GM23338 (cell line): ENCODE measurements around the gene BCAR3. TPM values are rescaled to one million over a fixed set of nuclear protein-coding genes. Genes with fewer than 3 reads are reported as not detected.

ENCODE experiments used
- ATAC-seq: fragments of 200-7000 bp; cut with Tn5 transposase; 3 replicates; pipeline ENCODE4 v1.9.1; 2020
- DNase-seq: peaks from one replicate; pipeline ENCODE4 v3.0.0-alpha.2; 2015; ENCODE audit warnings: low spot score
- H2AFZ ChIP-seq: fragments of 200-600 bp; sonication (generic); 2 replicates; pipeline ENCODE4 v1.8.0; 2016; ENCODE audit warnings: antibody characterized with exemption, mild to moderate bottlenecking, moderate library complexity
- H3F3A ChIP-seq: fragments of 200-600 bp; sonication (generic); replicated peaks from 2 replicates; pipeline ENCODE4 v1.8.0; 2017; ENCODE audit warnings: antibody characterized with exemption, mixed run types, low read depth
- H3K27ac ChIP-seq: fragments of 200-600 bp; sonication (generic); 2 replicates; pipeline ENCODE4 v1.6.1; 2016; ENCODE audit warnings: low read depth
- H3K27me3 ChIP-seq: fragments of 200-600 bp; sonication (generic); 2 replicates; pipeline ENCODE4 v1.8.0; 2016; ENCODE audit warnings: mild to moderate bottlenecking, mixed run types, moderate library complexity; ENCODE audit not compliant: insufficient read depth
- H3K36me3 ChIP-seq: fragments of 200-600 bp; sonication (generic); 2 replicates; pipeline ENCODE4 v1.8.0; 2016; ENCODE audit warnings: mild to moderate bottlenecking; ENCODE audit not compliant: insufficient read depth
- H3K4me1 ChIP-seq: fragments of 200-600 bp; sonication (generic); 2 replicates; pipeline ENCODE4 v1.8.0; 2016; ENCODE audit warnings: mild to moderate bottlenecking, moderate library complexity; ENCODE audit not compliant: insufficient read depth
- H3K4me2 ChIP-seq: fragments of 200-600 bp; sonication (generic); 2 replicates; pipeline ENCODE4 v1.7.1; 2017; ENCODE audit warnings: mixed run types
- H3K4me3 ChIP-seq: fragments of 200-600 bp; sonication (generic); 2 replicates; pipeline ENCODE4 v1.6.1; 2016; ENCODE audit warnings: mixed run types
- H3K79me2 ChIP-seq: fragments of 200-600 bp; sonication (generic); replicated peaks from 2 replicates; pipeline ENCODE4 v1.8.0; 2017; ENCODE audit warnings: mild to moderate bottlenecking; ENCODE audit not compliant: insufficient read depth
- H3K9me2 ChIP-seq: fragments of 200-600 bp; sonication (generic); 2 replicates; pipeline ENCODE4 v1.8.0; 2017; ENCODE audit not compliant: insufficient read depth
- H4K20me1 ChIP-seq: fragments of 200-600 bp; sonication (generic); replicated peaks from 2 replicates; pipeline ENCODE4 v1.8.0; 2017; ENCODE audit warnings: mild to moderate bottlenecking; ENCODE audit not compliant: insufficient read depth
- H3K27ac Mint-ChIP-seq: 2 replicates; pipeline ENCODE4 v1.8.0; 2020; ENCODE audit warnings: inconsistent platforms, mild to moderate bottlenecking, moderate library complexity, mixed read lengths
- H3K27me3 Mint-ChIP-seq: 3 replicates; pipeline ENCODE4 v1.8.0; 2022; ENCODE audit warnings: low read depth, mild to moderate bottlenecking, moderate library complexity, mixed read lengths, inconsistent platforms; ENCODE audit not compliant: insufficient read depth, poor library complexity
- H3K36me3 Mint-ChIP-seq: 3 replicates; pipeline ENCODE4 v1.8.0; 2021; ENCODE audit warnings: low read depth, mild to moderate bottlenecking, inconsistent platforms, moderate library complexity, mixed read lengths
- H3K4me1 Mint-ChIP-seq: 3 replicates; pipeline ENCODE4 v1.8.0; 2020; ENCODE audit warnings: mild to moderate bottlenecking, inconsistent platforms, mixed read lengths
- H3K4me3 Mint-ChIP-seq: 3 replicates; pipeline ENCODE4 v1.8.0; 2021; ENCODE audit warnings: moderate library complexity, mild to moderate bottlenecking, inconsistent platforms, mixed read lengths
- H3K9me3 Mint-ChIP-seq: 3 replicates; pipeline ENCODE4 v1.8.0; 2020; ENCODE audit warnings: moderate library complexity, mild to moderate bottlenecking, inconsistent platforms, mixed read lengths
- CREB1 ChIP-seq: fragments of 250-450 bp; sonication (Bioruptor Pico); IDR thresholded peaks from 2 replicates; pipeline ENCODE4 v1.5.0; 2020; ENCODE audit warnings: low read depth, mild to moderate bottlenecking, moderate library complexity
- CTCF ChIP-seq, 2 experiments: fragments of 200-600 bp in 1 of 2; sonication (generic) in 1 of 2; conservative IDR thresholded peaks; 2 replicates each; pipeline versions ENCODE4 v1.5.1 to v1.6.1; 2016 to 2017; ENCODE audit warnings: antibody characterized with exemption in 2 of 2, low read depth in 2 of 2, mild to moderate bottlenecking in 2 of 2, moderate library complexity in 1 of 2
- ETS1 ChIP-seq: IDR thresholded peaks from 2 replicates; pipeline ENCODE4 v1.6.1; 2016; ENCODE audit warnings: antibody characterized with exemption
- EZH2 ChIP-seq: fragments of 200-600 bp; sonication (generic); IDR thresholded peaks from one replicate; pipeline ENCODE4 v1.8.0; 2017; ENCODE audit warnings: antibody characterized with exemption, mild to moderate bottlenecking, low read depth; ENCODE audit not compliant: unreplicated experiment
- EZH2phosphoT487 ChIP-seq: fragments of 200-600 bp; sonication (generic); IDR thresholded peaks from one replicate; pipeline ENCODE4 v1.8.1; 2018; ENCODE audit warnings: antibody characterized with exemption; ENCODE audit not compliant: unreplicated experiment
- JUNB ChIP-seq: IDR thresholded peaks from one replicate; pipeline ENCODE4 v1.6.1; 2016; ENCODE audit warnings: antibody characterized with exemption; ENCODE audit not compliant: unreplicated experiment
- NANOG ChIP-seq: IDR thresholded peaks from 2 replicates; pipeline ENCODE4 v1.6.1; 2016; ENCODE audit warnings: antibody characterized with exemption, borderline replicate concordance
- POLR2AphosphoS5 ChIP-seq: IDR thresholded peaks from 2 replicates; pipeline ENCODE4 v1.6.1; 2016; ENCODE audit warnings: antibody characterized with exemption, low read depth
- REST ChIP-seq: IDR thresholded peaks from one replicate; pipeline ENCODE4 v1.6.1; 2018; ENCODE audit warnings: antibody characterized with exemption; ENCODE audit not compliant: unreplicated experiment
- STAT1 ChIP-seq: IDR thresholded peaks from one replicate; pipeline ENCODE4 v1.6.1; 2016; ENCODE audit warnings: antibody characterized with exemption; ENCODE audit not compliant: unreplicated experiment
- ZNF114 ChIP-seq: fragments of 250-450 bp; sonication (Bioruptor Pico); IDR thresholded peaks from 2 replicates; pipeline ENCODE4 v1.5.0; 2020; ENCODE audit warnings: mild to moderate bottlenecking, moderate library complexity
- ZNF331 ChIP-seq: fragments of 250-450 bp; sonication (Bioruptor Pico); IDR thresholded peaks from 2 replicates; pipeline ENCODE4 v1.5.0; 2020; ENCODE audit warnings: low read depth, mild to moderate bottlenecking, moderate library complexity
- ZNF462 ChIP-seq: fragments of 250-450 bp; sonication (Bioruptor Pico); IDR thresholded peaks from 2 replicates; pipeline ENCODE4 v1.5.0; 2020; ENCODE audit warnings: mild to moderate bottlenecking, moderate library complexity
- polyA plus RNA-seq: library from polyadenylated mRNA; unstranded; fragments of >200 nt; fragmentation: Nextera tagmentation; extraction: Ambion mirVana; gene quantifications from 2 replicates; pipeline ENCODE4 v1.2.1, GENCODE V29; 2016
- total RNA-seq: library from RNA; depleted of rRNA; stranded (reverse); fragments of >200 nt; shearing (Covaris generic); gene quantifications from 2 replicates; pipeline ENCODE4 v1.2.3, GENCODE V29; 2014

BCAR3 gene
- total and polyA plus RNA-seq, 2 experiments from 2014 or later = 5.5 to 9.7 TPM

- H3K27ac Mint-ChIP-seq = no peak overlapping the region
- no peak overlapping the region for H3K27ac ChIP-seq
- H3K4me3 Mint-ChIP-seq = no peak overlapping the region
- no peak overlapping the region for H3K4me3 ChIP-seq
- DNase-seq = no peak
- H3K9me3 Mint-ChIP-seq = no peaks in the 10 kb centered on the region
- no peaks in the 10 kb centered on the region for H3K79me2 ChIP-seq
- no peaks in the 10 kb centered on the region for H3K27me3 ChIP-seq
- H3K4me1 Mint-ChIP-seq = peaks cover 14% of the 10 kb centered on the region
- no peak for TF ChIP-seq NANOG
- no peak for TF ChIP-seq STAT1
- TF ChIP-seq EZH2phosphoT487 = no peak
- no peak for TF ChIP-seq JUNB
- no peak for TF ChIP-seq POLR2AphosphoS5
- no peak for TF ChIP-seq ZNF462 (CRISPR knock-in tag)
- TF ChIP-seq ZNF114 (CRISPR knock-in tag) = no peak
- TF ChIP-seq CTCF (conservative IDR thresholded peaks at IDR 0.05; ENCODE audit: low read depth in 2 of 2) = no peak
- TF ChIP-seq REST = no peak
- TF ChIP-seq EZH2 = no peak
- TF ChIP-seq CREB1 (CRISPR knock-in tag) = no peak
- no peak for TF ChIP-seq ETS1
- no peak for TF ChIP-seq ZNF331 (CRISPR knock-in tag)
- no peaks in the 10 kb centered on the region for H3K36me3 Mint-ChIP-seq
- H3K9me2 ChIP-seq = peaks cover 2% of the 10 kb centered on the region
- peaks cover 8% of the 10 kb centered on the region; the same call in 1 of the 2 replicates for H3K4me1 ChIP-seq
- no peak for ATAC-seq
- H3K4me2 ChIP-seq = no peak overlapping the region
- no peaks in the 10 kb centered on the region for H3K36me3 ChIP-seq
- H3F3A ChIP-seq = no peaks in the 10 kb centered on the region
- no peaks in the 10 kb centered on the region for H4K20me1 ChIP-seq
- peaks cover 9% of the 10 kb centered on the region for H3K27me3 Mint-ChIP-seq
- no peak overlapping the region for H2AFZ ChIP-seq
These were observed 26.3 kb upstream of the BCAR3 start for GRCh38 chr1:93707956-93708355.
